Caco-2 (cell line): ENCODE measurements around the gene CGNL1. TPM values are rescaled to one million over a fixed set of nuclear protein-coding genes. Genes with fewer than 3 reads are reported as not detected.

Source experiments
- BruUV-seq: library from RNA; stranded (reverse); fragments of 400-500 nt; replicated peaks from 2 replicates; lab custom pipeline; 2021; lab: Mats Ljungman, UMichigan
- CTCF ChIA-PET: fragments of 300-600 bp; sonication (Branson Sonifier 250); formaldehyde crosslinking; loops from one replicate; lab custom pipeline; 2022; ENCODE audit warnings: antibody characterized with exemption; lab: Charles Lee
- POLR2A ChIA-PET: fragments of 300-600 bp; sonication (Branson Sonifier 250); formaldehyde crosslinking; loops from one replicate; lab custom pipeline; 2022; ENCODE audit warnings: antibody characterized with exemption; lab: Charles Lee
- DNase-seq, 2 experiments: peaks; one replicate each; pipeline versions ENCODE4 v3.0.0 to v3.0.0-alpha.2; 2020 to 2022
- H3K27me3 ChIP-seq: replicated peaks from 2 replicates; pipeline ENCODE4 v1.6.0; 2011; ENCODE audit warnings: low read length; ENCODE audit not compliant: control insufficient read depth, insufficient read depth
- H3K36me3 ChIP-seq: 2 replicates; pipeline ENCODE4 v1.5.1; 2011; ENCODE audit warnings: low read length; ENCODE audit not compliant: control insufficient read depth, insufficient read depth
- H3K4me1 ChIP-seq: fragments of 250-450 bp; sonication (Bioruptor Pico); 2 replicates; pipeline ENCODE4 v1.5.1; 2020; ENCODE audit warnings: mild to moderate bottlenecking
- H3K4me3 ChIP-seq: 2 replicates; pipeline ENCODE4 v1.5.1; 2011; ENCODE audit warnings: low read depth, mild to moderate bottlenecking, control low read depth, low read length
- H3K9me3 ChIP-seq: fragments of 250-450 bp; sonication (Bioruptor Pico); 2 replicates; pipeline ENCODE4 v1.5.1; 2020; ENCODE audit warnings: mild to moderate bottlenecking, moderate library complexity
- H3K27ac Mint-ChIP-seq: one replicate; pipeline ENCODE4 v1.8.0; 2022; ENCODE audit warnings: mixed read lengths; ENCODE audit not compliant: unreplicated experiment
- H3K27me3 Mint-ChIP-seq: one replicate; pipeline ENCODE4 v1.8.0; 2022; ENCODE audit warnings: mixed read lengths; ENCODE audit not compliant: insufficient read depth, unreplicated experiment
- H3K36me3 Mint-ChIP-seq: one replicate; pipeline ENCODE4 v1.8.0; 2022; ENCODE audit warnings: mild to moderate bottlenecking, mixed read lengths; ENCODE audit not compliant: insufficient read depth, unreplicated experiment
- H3K4me1 Mint-ChIP-seq: one replicate; pipeline ENCODE4 v1.8.0; 2022; ENCODE audit warnings: low read depth, mixed read lengths; ENCODE audit not compliant: unreplicated experiment
- H3K4me3 Mint-ChIP-seq: one replicate; pipeline ENCODE4 v1.8.0; 2022; ENCODE audit warnings: mild to moderate bottlenecking, moderate library complexity, mixed read lengths; ENCODE audit not compliant: unreplicated experiment
- H3K9me3 Mint-ChIP-seq: one replicate; pipeline ENCODE4 v1.8.0; 2022; ENCODE audit warnings: mixed read lengths; ENCODE audit not compliant: unreplicated experiment
- CTCF ChIP-seq, 2 experiments: fragments of 200-600 bp in 1 of 2; IDR thresholded peaks; 1 replicate in 1 of 2; 2 replicates in 1 of 2; pipeline versions ENCODE4 v1.5.1 to v1.8.0; 2011 to 2022; ENCODE audit warnings: antibody characterized with exemption in 1 of 2, control low read depth in 1 of 2, inconsistent platforms in 1 of 2, low read depth in 1 of 2, low read length in 1 of 2, mild to moderate bottlenecking in 1 of 2, moderate library complexity in 1 of 2; ENCODE audit not compliant: insufficient read depth in 1 of 2, severe bottlenecking in 1 of 2, unreplicated experiment in 1 of 2
- intact Hi-C: fragments of 100-400 bp; cut with micrococcal nuclease; formaldehyde crosslinking; loops from one replicate; pipeline ENCODE4 v1.10.0; 2022; ENCODE audit not compliant: unreplicated experiment
- total RNA-seq: library from RNA; stranded (reverse); gene quantifications from 2 replicates; pipeline ENCODE4 v1.2.3, GENCODE V29; 2022

The CGNL1 gene
- total RNA-seq, 1 experiment from 2014 or later: 8.3 TPM

- Histone ChIP-seq H3K9me3 (no peaks in the 10 kb centered on the region), H3K27me3 (no peaks in the 10 kb centered on the region), H3K4me3 (no peak overlapping the region), H3K36me3 (no peaks in the 10 kb centered on the region), H3K4me1 (peaks cover 12% of the 10 kb centered on the region; the same call in 1 of the 2 replicates)
- intact Hi-C loops: no loop called here
- H3K4me3 Mint-ChIP-seq: no peak overlapping the region
- H3K4me1 Mint-ChIP-seq: peaks cover 14% of the 10 kb centered on the region
- no peaks in the 10 kb centered on the region for H3K27me3 Mint-ChIP-seq
- TF ChIP-seq CTCF (IDR thresholded peaks at IDR 0.05; ENCODE audit: insufficient read depth in 1 of 2, low read depth in 1 of 2, low read length in 1 of 2, severe bottlenecking in 1 of 2, unreplicated experiment in 1 of 2): no peak
- no peaks in the 10 kb centered on the region for H3K9me3 Mint-ChIP-seq
- no TSS peak for BruUV-seq
- ChIA-PET POLR2A (interaction anchor here (0.6 kb wide), 1 partner anchor 102 kb away, joined by 3 read pairs; no protein-coding TSS in a partner anchor), CTCF (no interaction called here)
- DNase-seq: no peak
- H3K27ac Mint-ChIP-seq: no peak overlapping the region
- peaks cover 5% of the 10 kb centered on the region for H3K36me3 Mint-ChIP-seq
These were observed 63.9 kb downstream of the CGNL1 start for GRCh38 chr15:57440167-57440566.

GRCh38 chr15:57440799-57441198, 64.5 kb downstream of the CGNL1 start:
- no peaks in the 10 kb centered on the region for H3K27me3 Mint-ChIP-seq
- no TSS peak for BruUV-seq

GRCh38 chr15:57442335-57442734, 66.0 kb downstream of the CGNL1 start:
- H3K27ac Mint-ChIP-seq: no peak overlapping the region
- H3K4me1 Mint-ChIP-seq: peaks cover 18% of the 10 kb centered on the region
- Histone ChIP-seq H3K27me3 (no peaks in the 10 kb centered on the region), H3K9me3 (no peaks in the 10 kb centered on the region), H3K4me3 (no peak overlapping the region), H3K36me3 (no peaks in the 10 kb centered on the region), H3K4me1 (peaks cover 18% of the 10 kb centered on the region)
- intact Hi-C loops: no loop called here
- H3K9me3 Mint-ChIP-seq: no peaks in the 10 kb centered on the region
- no peak for DNase-seq
- CTCF ChIA-PET: no interaction called here
- no TSS peak for BruUV-seq
- H3K36me3 Mint-ChIP-seq: peaks cover 5% of the 10 kb centered on the region
- H3K4me3 Mint-ChIP-seq: no peak overlapping the region
- H3K27me3 Mint-ChIP-seq: no peaks in the 10 kb centered on the region
- POLR2A ChIA-PET: no interaction called here
- TF ChIP-seq CTCF (IDR thresholded peaks at IDR 0.05; ENCODE audit: insufficient read depth in 1 of 2, low read depth in 1 of 2, low read length in 1 of 2, severe bottlenecking in 1 of 2, unreplicated experiment in 1 of 2): no peak

More at GRCh38 chr15:57440799-57441198, 64.5 kb downstream of the CGNL1 start:
- peaks cover 17% of the 10 kb centered on the region for H3K4me1 ChIP-seq
- no peak for DNase-seq
- H3K4me3 Mint-ChIP-seq: no peak overlapping the region
- H3K4me1 Mint-ChIP-seq: peaks cover 14% of the 10 kb centered on the region
- H3K36me3 Mint-ChIP-seq: peaks cover 5% of the 10 kb centered on the region
- H3K4me3 ChIP-seq: no peak overlapping the region
- TF ChIP-seq CTCF (IDR thresholded peaks at IDR 0.05; ENCODE audit: insufficient read depth in 1 of 2, low read depth in 1 of 2, low read length in 1 of 2, severe bottlenecking in 1 of 2, unreplicated experiment in 1 of 2): no peak
- H3K27ac Mint-ChIP-seq: no peak overlapping the region
- H3K9me3 ChIP-seq: no peaks in the 10 kb centered on the region
- no peaks in the 10 kb centered on the region for H3K9me3 Mint-ChIP-seq
- H3K27me3 ChIP-seq: no peaks in the 10 kb centered on the region
- no peaks in the 10 kb centered on the region for H3K36me3 ChIP-seq
- POLR2A ChIA-PET: interaction anchor here (0.6 kb wide), 2 partner anchors 1285 to 1425 kb away, joined by 5 read pairs; no protein-coding TSS in a partner anchor
- CTCF ChIA-PET: interaction anchor here (0.6 to 1.0 kb wide), 3 partner anchors 64 to 114 kb away, joined by 3 read pairs; no protein-coding TSS in a partner anchor
- intact Hi-C loops: no loop called here
